ENCODE results near the gene BTG4.

GRCh38 chr11:111448414-111448813 lies 63.8 kb downstream of the BTG4 start:
- TF ChIP-seq MXI1 (IDR thresholded peaks at IDR 0.05; ENCODE audit: low read depth, low read length) (no peak), CHD4 (IDR thresholded peaks at IDR 0.05; ENCODE audit: insufficient read depth, insufficient replicate concordance, low read depth, low read length, poor library complexity, severe bottlenecking) (no peak), DPF2 (IDR thresholded peaks at IDR 0.05) (no peak), RNF2 (IDR thresholded peaks at IDR 0.05) (no peak), JUND (IDR thresholded peaks at IDR 0.05; ENCODE audit: borderline replicate concordance, low read depth, low read length) (no peak), JUND (tag; IDR thresholded peaks at IDR 0.05; ENCODE audit: borderline replicate concordance, low read depth, low read length) (no peak), CREB1 (IDR thresholded peaks at IDR 0.05) (no peak), CREB1 (CRISPR knock-in tag; IDR thresholded peaks at IDR 0.05) (no peak), NONO (IDR thresholded peaks at IDR 0.05; ENCODE audit: low read depth in 2 of 2, low read length in 1 of 2) (no peak), CBX5 (IDR thresholded peaks at IDR 0.05; ENCODE audit: borderline replicate concordance, low read depth) (no peak), CTCF (IDR thresholded peaks at IDR 0.05 in 2 of 3, conservative IDR thresholded peaks at IDR 0.05 in 1 of 3; ENCODE audit: insufficient read depth in 2 of 3, low read depth in 1 of 3, low read length in 3 of 3) (no peak), NR2F6 (CRISPR knock-in tag; IDR thresholded peaks at IDR 0.05) (no peak)

All from K562 (cell line).